ENCODE measurements around the gene UMOD. TPM values are rescaled to one million over a fixed set of nuclear protein-coding genes. Genes with fewer than 3 reads are reported as not detected.
"Not testable (repeated sequence)": the region's sequence is repeated elsewhere in the genome, so short reads cannot be mapped to it uniquely, and the experiment has no call there.

UMOD gene
- total RNA-seq, 2 donors from 2014 or later = not detected

- TF ChIP-seq CTCF (IDR thresholded peaks at IDR 0.05) = no peak
- no peaks in the 10 kb centered on the region for H3K36me3 ChIP-seq
- H3K27ac ChIP-seq = no peak overlapping the region
- H3K27me3 ChIP-seq = no peaks in the 10 kb centered on the region
- H3K4me1 ChIP-seq = no peaks in the 10 kb centered on the region
- DNase-seq (ENCODE audit: low spot score) = no peak
- peaks cover 0 to 4% of the 10 kb centered on the region in 2 donors for H3K9me3 ChIP-seq
- no peak overlapping the region for H3K4me3 ChIP-seq
These were observed 37.9 kb downstream of the UMOD start for GRCh38 chr16:20314575-20314974.

GRCh38 chr16:20313741-20314140 lies 38.8 kb downstream of the UMOD start:
- no peak for DNase-seq (ENCODE audit: low spot score)
- Histone ChIP-seq H3K36me3 (no peaks in the 10 kb centered on the region), H3K9me3 (peaks cover 0 to 4% of the 10 kb centered on the region in 2 donors), H3K27me3 (no peaks in the 10 kb centered on the region), H3K27ac (no peak overlapping the region), H3K4me3 (no peak overlapping the region), H3K4me1 (no peaks in the 10 kb centered on the region)
- TF ChIP-seq CTCF (IDR thresholded peaks at IDR 0.05) = no peak

GRCh38 chr16:20312536-20313095 lies 39.9 kb downstream of the UMOD start:
- not testable (repeated sequence) for H3K27me3 ChIP-seq, H3K36me3 ChIP-seq, H3K4me3 ChIP-seq

GRCh38 chr16:20311548-20311947 lies 41.0 kb downstream of the UMOD start:
- Histone ChIP-seq H3K4me3 (no peak overlapping the region), H3K27me3 (no peaks in the 10 kb centered on the region), H3K27ac (no peak overlapping the region), H3K9me3 (peaks cover 0 to 4% of the 10 kb centered on the region in 2 donors), H3K4me1 (no peaks in the 10 kb centered on the region), H3K36me3 (no peaks in the 10 kb centered on the region)
- TF ChIP-seq CTCF (IDR thresholded peaks at IDR 0.05) = no peak
- no peak for DNase-seq (ENCODE audit: low spot score)

More at GRCh38 chr16:20312536-20313095, 39.9 kb downstream of the UMOD start:
- H3K4me1 ChIP-seq; H3K9me3 ChIP-seq; DNase-seq (ENCODE audit: low spot score); H3K27ac ChIP-seq: not testable (repeated sequence)

GRCh38 chr16:20310421-20311395 lies 41.8 kb downstream of the UMOD start:
- H3K4me1 ChIP-seq = no peaks in the 10 kb centered on the region
- TF ChIP-seq CTCF (IDR thresholded peaks at IDR 0.05) = no peak
- H3K27me3 ChIP-seq = no peaks in the 10 kb centered on the region
- H3K4me3 ChIP-seq = no peak overlapping the region
- H3K9me3 ChIP-seq = peaks cover 0 to 4% of the 10 kb centered on the region in 2 donors
- H3K27ac ChIP-seq = no peak overlapping the region
- DNase-seq (ENCODE audit: low spot score) = no peak
- no peaks in the 10 kb centered on the region for H3K36me3 ChIP-seq

- TF ChIP-seq CTCF (IDR thresholded peaks at IDR 0.05) = no peak
- DNase-seq (ENCODE audit: low spot score) = no peak
- Histone ChIP-seq H3K9me3 (peaks cover 0 to 4% of the 10 kb centered on the region in 2 donors), H3K27me3 (no peaks in the 10 kb centered on the region), H3K27ac (no peak overlapping the region), H3K4me3 (no peak overlapping the region), H3K4me1 (no peaks in the 10 kb centered on the region), H3K36me3 (no peaks in the 10 kb centered on the region)
These were observed 42.7 kb downstream of the UMOD start for GRCh38 chr16:20309786-20310185.

All from right atrium auricular region (tissue), 2 donors.